GM12878 (cell line): ENCODE measurements around the gene LRP4.

Experiments used
- ATF3 ChIP-seq: IDR thresholded peaks from 2 replicates; pipeline ENCODE4 v1.6.1; 2011; ENCODE audit warnings: low read depth, mild to moderate bottlenecking, low read length, moderate library complexity, borderline replicate concordance; ENCODE audit errors: extremely low read depth
- CEBPB ChIP-seq, 2 experiments: fragments of 150-350 bp in 1 of 2; IDR thresholded peaks; 2 replicates each; pipeline ENCODE4 v1.6.1; 2012 to 2014; ENCODE audit warnings: low read depth in 2 of 2, low read length in 2 of 2, borderline replicate concordance in 1 of 2, inconsistent platforms in 1 of 2
- CTCF ChIP-seq, 3 experiments: IDR thresholded peaks in 2 of 3; conservative IDR thresholded peaks in 1 of 3; 2 replicates each; pipeline ENCODE4 v1.5.1; 2011; ENCODE audit warnings: low read depth in 3 of 3, low read length in 3 of 3, mild to moderate bottlenecking in 3 of 3, control low read depth in 2 of 3, moderate library complexity in 2 of 3, inconsistent platforms in 1 of 3, mixed read lengths in 1 of 3; ENCODE audit not compliant: control insufficient read depth in 2 of 3, insufficient read depth in 1 of 3; ENCODE audit errors: extremely low read depth in 1 of 3
- E2F4 ChIP-seq: IDR thresholded peaks from 2 replicates; pipeline ENCODE4 v1.6.1; 2012; ENCODE audit warnings: low read depth, low read length, improper control_type of control experiment
- EZH2 ChIP-seq: IDR thresholded peaks from 2 replicates; pipeline ENCODE4 v1.6.1; 2012; ENCODE audit warnings: low read depth, mild to moderate bottlenecking, control low read depth, inconsistent platforms, low read length, borderline replicate concordance; ENCODE audit not compliant: control insufficient read depth
- HDGF ChIP-seq: fragments of 450-650 bp; IDR thresholded peaks from 2 replicates; pipeline ENCODE4 v1.6.1; 2016; ENCODE audit warnings: antibody characterized with exemption
- RAD21 ChIP-seq: IDR thresholded peaks from 2 replicates; pipeline ENCODE4 v1.6.1; 2011; ENCODE audit warnings: mild to moderate bottlenecking, low read depth, low read length, moderate library complexity; ENCODE audit not compliant: insufficient read depth
- RFX5 ChIP-seq: IDR thresholded peaks from 2 replicates; pipeline ENCODE4 v1.6.1; 2011; ENCODE audit warnings: low read depth, low read length, improper control_type of control experiment
- TCF3 ChIP-seq: IDR thresholded peaks from 2 replicates; pipeline ENCODE4 v1.6.1; 2012; ENCODE audit warnings: low read depth, mild to moderate bottlenecking, low read length, borderline replicate concordance; ENCODE audit not compliant: insufficient read depth

GRCh38 chr11:46906609-46907041 lies 11.7 kb downstream of the LRP4 start:
- TF ChIP-seq RFX5 = no peak
- TF ChIP-seq CTCF (IDR thresholded peaks at IDR 0.05 in 2 of 3, conservative IDR thresholded peaks at IDR 0.05 in 1 of 3; ENCODE audit: control insufficient read depth in 2 of 3, extremely low read depth in 1 of 3, insufficient read depth in 1 of 3, low read depth in 3 of 3, low read length in 3 of 3) = no peak
- no peak for TF ChIP-seq EZH2
- TF ChIP-seq TCF3 = no peak
- TF ChIP-seq HDGF = no peak
- TF ChIP-seq RAD21 = no peak
- TF ChIP-seq E2F4 = no peak
- TF ChIP-seq ATF3 = no peak
- no peak for TF ChIP-seq CEBPB (IDR thresholded peaks at IDR 0.05; ENCODE audit: borderline replicate concordance in 1 of 2, low read depth in 2 of 2, low read length in 2 of 2)
